ENCODE results near the gene SLC16A5. TPM values are rescaled to one million over a fixed set of nuclear protein-coding genes. Genes with fewer than 3 reads are reported as not detected.

The SLC16A5 gene
- total RNA-seq, 1 donor from 2014 or later, result 19.1 TPM

DNA sequence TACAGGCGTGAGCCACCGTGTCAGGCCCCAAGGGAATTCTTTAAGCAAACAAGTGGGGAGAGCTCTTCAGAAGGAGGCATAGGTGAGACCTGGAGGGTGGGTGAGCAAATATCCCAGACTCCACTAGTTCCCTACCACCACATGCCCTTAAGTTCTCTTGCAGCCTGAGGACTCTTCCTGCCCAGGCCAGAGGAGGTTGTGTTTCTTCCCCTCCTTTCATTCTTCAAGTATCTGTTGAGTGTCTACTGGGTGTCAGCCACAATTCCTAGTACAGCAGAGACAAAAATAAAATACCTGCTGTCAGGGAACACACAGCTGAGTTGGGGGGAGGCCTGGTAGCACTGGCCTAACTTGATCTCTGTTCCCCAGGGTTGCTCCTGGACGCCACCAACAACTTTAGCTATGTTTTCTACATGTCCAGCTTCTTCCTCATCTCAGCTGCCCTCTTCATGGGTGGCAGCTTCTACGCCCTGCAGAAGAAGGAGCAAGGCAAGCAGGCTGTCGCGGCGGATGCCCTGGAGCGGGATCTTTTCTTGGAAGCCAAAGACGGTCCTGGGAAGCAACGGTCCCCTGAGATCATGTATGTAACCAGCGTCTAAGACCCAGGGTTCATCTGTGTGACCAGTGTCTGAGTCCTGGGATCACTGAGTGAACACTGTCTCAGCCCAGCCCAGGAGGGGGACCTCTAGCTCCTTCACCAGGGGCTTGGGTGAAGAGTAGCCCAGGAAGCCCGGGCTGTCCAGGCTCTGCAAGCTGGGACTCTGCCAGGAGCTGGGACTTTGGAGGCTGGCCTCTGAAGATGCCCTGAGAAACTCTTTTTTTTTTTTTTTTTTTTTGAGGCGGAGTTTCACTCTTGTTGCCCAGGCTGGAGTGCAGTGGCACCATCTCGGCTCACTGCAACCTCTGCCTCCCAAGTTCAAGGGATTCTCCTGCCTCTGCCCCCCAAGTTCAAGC lies 16.1 kb downstream of the SLC16A5 start:
- DNase-seq (ENCODE audit: low read depth), result no peak
- Histone ChIP-seq H3K4me3 (ENCODE audit: low read depth, low read length) (no peak overlapping the region), H3K27me3 (ENCODE audit: control insufficient read depth, insufficient read depth, low read length) (no peaks in the 10 kb centered on the region), H3K36me3 (ENCODE audit: control insufficient read depth, insufficient read depth, low read length) (no peaks in the 10 kb centered on the region)
- no peak for TF ChIP-seq CTCF (IDR thresholded peaks at IDR 0.05; ENCODE audit: insufficient read depth, low read length, poor library complexity, severe bottlenecking)

DNA sequence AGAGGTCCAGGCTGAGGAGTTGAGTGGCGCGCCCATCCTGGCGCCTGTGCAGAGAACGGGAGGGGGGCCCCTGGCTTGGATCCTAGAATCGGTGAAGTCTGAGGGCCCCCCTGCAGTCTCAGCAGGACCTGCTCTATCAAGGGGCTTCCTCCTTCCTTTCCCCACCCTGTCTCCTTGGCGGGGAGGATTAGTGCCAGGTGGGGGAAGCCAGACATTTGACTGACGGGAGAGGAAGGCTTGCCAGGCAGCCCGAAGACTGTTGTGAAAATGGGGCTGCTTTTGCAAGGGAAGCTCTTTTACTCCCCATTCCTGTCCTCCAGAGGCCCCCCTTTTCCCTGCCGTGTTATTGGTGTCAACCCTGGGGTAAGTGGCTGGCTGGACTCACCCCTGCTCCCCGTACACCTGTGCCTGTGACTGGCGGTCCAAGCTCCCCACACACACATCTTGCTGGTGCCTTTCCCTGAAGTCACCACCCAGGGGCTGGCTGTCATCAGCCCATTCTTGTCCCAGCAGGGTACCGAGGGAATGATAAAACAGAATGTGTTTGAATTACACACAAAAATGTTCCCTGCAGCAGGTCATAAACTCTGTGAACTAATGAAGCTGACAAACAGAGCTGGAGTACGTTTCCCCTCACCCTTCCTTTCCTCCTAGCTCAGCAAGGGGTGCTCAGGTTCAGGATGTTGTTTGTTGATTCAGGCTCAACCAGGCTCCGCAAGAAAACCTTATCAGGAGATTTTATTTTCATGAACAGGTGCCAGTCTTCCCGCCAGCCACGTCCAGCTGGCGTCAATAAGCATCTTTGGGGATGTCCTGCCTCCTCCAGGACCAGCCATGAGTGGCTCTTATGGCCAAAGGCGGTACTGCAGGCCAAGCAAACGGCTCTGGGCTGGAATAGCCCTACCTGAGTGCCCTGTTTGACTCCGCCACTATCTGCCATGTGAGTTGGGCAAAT lies 17.6 kb downstream of the SLC16A5 start:
- Histone ChIP-seq H3K4me3 (ENCODE audit: low read depth, low read length) (no peak overlapping the region), H3K27me3 (ENCODE audit: control insufficient read depth, insufficient read depth, low read length) (no peaks in the 10 kb centered on the region), H3K36me3 (ENCODE audit: control insufficient read depth, insufficient read depth, low read length) (no peaks in the 10 kb centered on the region)
- peak; percentile 84 for TF ChIP-seq CTCF (IDR thresholded peaks at IDR 0.05; ENCODE audit: insufficient read depth, low read length, poor library complexity, severe bottlenecking)
- DNase-seq (ENCODE audit: low read depth), result no peak

DNA sequence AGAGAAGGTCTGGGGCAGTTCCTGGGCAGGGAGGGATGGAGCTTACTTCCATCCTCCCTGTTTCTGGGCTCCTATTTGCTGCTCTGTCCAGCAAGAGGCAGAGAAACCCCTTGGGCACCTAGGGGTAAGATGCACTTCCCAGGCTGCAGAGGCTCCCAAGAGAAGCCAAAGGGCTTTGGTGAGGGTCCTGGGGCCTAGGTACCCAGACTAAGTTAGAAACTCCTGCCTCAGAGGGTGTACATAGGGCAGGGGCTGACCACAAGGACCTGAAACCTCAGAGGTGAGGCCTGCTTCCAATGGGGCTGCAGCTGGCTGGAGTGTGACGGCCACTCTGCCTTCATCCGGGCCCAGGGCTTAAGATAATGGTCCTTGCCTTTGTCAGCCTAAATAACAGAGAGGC lies 20.4 kb downstream of the SLC16A5 start:
- Histone ChIP-seq H3K4me3 (ENCODE audit: low read depth, low read length) (no peak overlapping the region), H3K36me3 (ENCODE audit: control insufficient read depth, insufficient read depth, low read length) (no peaks in the 10 kb centered on the region), H3K27me3 (ENCODE audit: control insufficient read depth, insufficient read depth, low read length) (no peaks in the 10 kb centered on the region)
- no peak for TF ChIP-seq CTCF (IDR thresholded peaks at IDR 0.05; ENCODE audit: insufficient read depth, low read length, poor library complexity, severe bottlenecking)
- no peak for DNase-seq (ENCODE audit: low read depth)

DNA sequence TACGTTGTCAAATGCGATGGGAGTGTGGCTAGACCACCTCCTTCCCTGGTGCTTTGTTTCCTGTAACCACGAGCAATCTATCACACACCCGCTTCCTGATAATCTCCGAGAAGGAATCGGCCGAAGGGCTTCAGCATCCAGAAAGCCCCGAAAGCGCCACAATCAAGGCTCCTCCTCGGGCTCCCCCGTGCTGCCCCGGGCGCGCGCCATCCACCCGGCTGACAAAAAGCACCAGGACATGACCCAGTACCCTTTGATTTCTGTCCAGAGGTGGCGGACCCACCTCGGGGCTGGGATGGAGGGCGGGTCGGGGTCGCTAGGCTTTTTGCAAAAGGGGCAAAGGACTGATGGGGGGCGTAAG lies 21.3 kb downstream of the SLC16A5 start:
- no peak for DNase-seq (ENCODE audit: low read depth)
- TF ChIP-seq CTCF (IDR thresholded peaks at IDR 0.05; ENCODE audit: insufficient read depth, low read length, poor library complexity, severe bottlenecking), result no peak
- H3K27me3 ChIP-seq (ENCODE audit: control insufficient read depth, insufficient read depth, low read length), result no peaks in the 10 kb centered on the region
- H3K4me3 ChIP-seq (ENCODE audit: low read depth, low read length), result peak overlapping the region; percentile 74
- peaks cover 1% of the 10 kb centered on the region for H3K36me3 ChIP-seq (ENCODE audit: control insufficient read depth, insufficient read depth, low read length)

DNA sequence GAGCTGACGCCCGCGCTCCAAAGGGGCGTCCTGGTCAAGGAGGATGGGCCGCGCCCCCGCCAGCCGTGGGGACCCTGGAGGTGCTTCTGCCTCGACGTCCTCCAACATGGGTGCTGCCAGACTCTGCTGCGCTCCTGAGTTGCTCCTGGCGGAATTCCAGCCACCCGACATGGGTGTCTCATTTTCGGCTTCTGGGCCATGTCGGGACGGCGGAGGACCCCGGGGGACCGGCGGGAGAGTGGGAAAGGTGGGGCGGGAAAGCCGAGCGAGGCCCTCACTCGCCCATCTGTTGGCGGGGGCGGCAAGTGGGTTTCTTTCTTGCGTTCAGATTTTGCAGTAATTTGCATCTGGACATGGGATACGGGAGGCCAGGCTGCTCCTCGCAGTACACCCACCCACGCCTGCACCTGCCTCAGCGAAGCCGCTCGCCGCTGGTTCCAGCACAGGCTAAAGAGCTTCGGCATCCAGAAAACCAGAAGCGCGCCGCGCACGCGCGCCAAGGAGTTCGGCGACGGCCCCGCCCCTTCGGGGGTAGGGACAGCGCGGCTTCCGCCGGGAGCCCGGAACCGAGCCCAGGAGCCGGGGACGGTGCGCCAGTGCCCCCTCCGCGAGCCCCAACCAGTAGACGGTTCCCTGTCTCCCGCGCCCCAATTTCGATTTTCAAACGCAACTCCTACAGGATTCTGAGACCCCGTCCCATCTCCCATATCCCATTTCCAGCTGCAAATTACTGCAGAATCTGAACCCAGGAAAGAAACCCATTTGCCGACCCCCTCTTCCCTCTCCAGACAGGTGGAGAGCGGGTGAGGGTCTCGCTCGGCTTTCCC lies 21.9 kb downstream of the SLC16A5 start, which contains the start of gene ARMC7:
ARMC7 (plus strand) TSS at position 563 of the 827 bp plus-strand sequence. CDS start 320 bp downstream, outside the sequence.
- TF ChIP-seq CTCF (IDR thresholded peaks at IDR 0.05; ENCODE audit: insufficient read depth, low read length, poor library complexity, severe bottlenecking), result no peak
- DNase-seq (ENCODE audit: low read depth), result no peak
- H3K4me3 ChIP-seq (ENCODE audit: low read depth, low read length), result peak within 1 kb of the TSS; percentile 74

More for the DNA sequence above, 21.9 kb downstream of the SLC16A5 start, which contains the start of gene ARMC7:
- peaks cover 1% of the 10 kb centered on the region for H3K36me3 ChIP-seq (ENCODE audit: control insufficient read depth, insufficient read depth, low read length)
- H3K27me3 ChIP-seq (ENCODE audit: control insufficient read depth, insufficient read depth, low read length), result no peaks in the 10 kb centered on the region
